GM13976 (cell line): ENCODE measurements around the gene KMT5B.
A peak's percentile ranks its signal among the peaks of the same experiment; 100 is the strongest.

Source experiments
- DNase-seq: peaks from one replicate; pipeline ENCODE4 v3.0.0; 2012; ENCODE audit warnings: low spot score
- CTCF ChIP-seq: IDR thresholded peaks from 2 replicates; pipeline ENCODE4 v1.5.1; 2012; ENCODE audit warnings: borderline replicate concordance, mild to moderate bottlenecking; ENCODE audit not compliant: insufficient read depth; ENCODE audit errors: extremely low read depth, missing control alignments, control extremely low read depth
- in situ Hi-C: fragments of 300-500 bp; cut with MboI; formaldehyde crosslinking; loops from one replicate; pipeline ENCODE4 v1.12.0; 2022; ENCODE audit warnings: low sequenced_read_pairs, mixed read lengths, inconsistent platforms; ENCODE audit not compliant: unreplicated experiment

Gene KMT5B

GRCh38 chr11:68148879-68149278, 64.2 kb downstream of the KMT5B start:
- in situ Hi-C loops, result no loop called here
- no peak for DNase-seq
- no peak for TF ChIP-seq CTCF

DNA sequence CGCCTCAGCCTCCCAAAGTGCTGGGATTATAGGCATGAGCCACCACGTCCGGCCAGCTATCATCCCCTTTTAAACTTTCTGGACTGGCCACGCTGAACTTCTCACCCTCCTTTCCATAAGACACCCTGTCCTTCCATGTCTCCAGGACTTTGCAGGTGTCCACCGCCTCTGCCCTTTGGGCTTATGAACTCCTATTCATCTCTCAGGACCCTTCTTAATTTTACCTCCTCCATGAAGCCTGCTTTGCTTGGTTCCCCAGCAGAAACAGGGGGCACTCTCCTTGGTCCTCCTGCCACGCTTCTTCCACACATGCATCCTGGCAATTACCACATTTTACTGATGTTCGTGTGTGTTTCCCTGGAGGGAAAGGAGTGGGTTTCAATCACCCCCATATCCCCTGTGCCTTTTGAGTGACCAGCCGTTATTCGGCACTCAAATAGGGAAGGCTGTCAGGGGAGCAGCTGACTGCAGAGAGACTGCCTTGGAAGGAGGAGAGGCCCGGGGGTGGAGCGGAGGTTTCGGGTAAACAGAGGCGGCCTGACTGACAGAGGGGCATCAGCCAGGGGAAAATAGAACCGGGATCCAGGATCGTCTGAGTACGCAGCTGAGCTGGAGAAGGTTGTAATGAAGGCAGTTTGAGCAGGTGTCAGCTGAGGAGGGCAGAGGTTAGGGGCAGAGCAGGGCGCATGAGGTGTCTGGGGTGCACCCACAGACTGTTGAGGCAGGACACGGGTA, 64.9 kb downstream of the KMT5B start:
- DNase-seq, result no peak
- in situ Hi-C loops, result no loop called here
- no peak for TF ChIP-seq CTCF

DNA sequence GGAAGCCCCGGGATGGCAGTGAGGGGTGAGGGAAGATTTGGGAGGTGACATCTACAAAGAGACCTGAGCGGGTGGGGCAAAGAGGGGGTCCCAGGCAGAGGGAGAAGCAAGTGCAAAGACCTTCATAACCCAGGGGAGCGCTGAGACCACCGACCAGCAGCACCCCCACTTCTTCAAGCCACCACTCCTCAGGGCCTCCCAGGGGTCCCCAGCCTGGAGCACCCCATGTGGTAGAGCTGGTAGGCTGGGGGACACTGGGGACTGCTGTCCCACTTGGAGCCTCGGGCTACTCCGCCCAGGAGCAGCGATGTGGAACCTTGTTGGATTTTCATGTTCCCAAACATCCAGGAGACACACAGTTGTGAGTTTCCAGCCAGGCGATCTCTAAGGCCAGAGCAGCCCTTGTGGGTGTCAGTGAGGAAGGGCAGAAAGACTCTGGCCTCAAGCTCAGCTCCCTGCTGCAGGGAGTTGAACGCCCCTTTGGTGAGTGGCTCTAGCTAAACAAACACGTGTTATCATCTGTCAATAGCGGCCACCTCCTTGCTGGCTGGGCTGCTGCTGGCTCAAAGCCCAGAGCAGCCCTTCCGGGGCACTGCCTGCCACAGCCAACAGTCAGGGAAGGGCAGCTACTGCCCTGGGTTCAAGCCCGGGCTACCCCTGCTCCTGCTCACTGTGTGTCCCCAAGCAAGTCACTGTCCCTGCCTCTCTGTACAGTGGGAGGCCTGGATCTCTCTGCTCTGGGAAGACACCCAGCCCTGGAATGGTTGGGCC, 66.2 kb downstream of the KMT5B start:
- in situ Hi-C loops, result no loop called here
- no peak for TF ChIP-seq CTCF
- DNase-seq, result no peak

- TF ChIP-seq CTCF, result no peak
- DNase-seq, result no peak
- in situ Hi-C loops, result no loop called here
These were observed 67.0 kb downstream of the KMT5B start for GRCh38 chr11:68146010-68146540.

- no peak for TF ChIP-seq CTCF
- peak; percentile 32 for DNase-seq
- in situ Hi-C loops, result no loop called here
These were observed 67.8 kb downstream of the KMT5B start for GRCh38 chr11:68145120-68145866.

GRCh38 chr11:68143310-68143689, 69.8 kb downstream of the KMT5B start:
- in situ Hi-C loops, result no loop called here
- no peak for DNase-seq
- TF ChIP-seq CTCF, result no peak
